DMS53 treated with DMSO at 0.1 percent for 48 hours (cell line): ENCODE results near the gene LRP1B.
"Not testable (repeated sequence)": the region's sequence is repeated elsewhere in the genome, so short reads cannot be mapped to it uniquely, and the experiment has no call there.

Source experiments
- DNase-seq: peaks from one replicate; lab custom pipeline; 2025; ENCODE audit not compliant: unreplicated experiment; lab: John Stamatoyannopoulos, UW

The LRP1B gene

DNA sequence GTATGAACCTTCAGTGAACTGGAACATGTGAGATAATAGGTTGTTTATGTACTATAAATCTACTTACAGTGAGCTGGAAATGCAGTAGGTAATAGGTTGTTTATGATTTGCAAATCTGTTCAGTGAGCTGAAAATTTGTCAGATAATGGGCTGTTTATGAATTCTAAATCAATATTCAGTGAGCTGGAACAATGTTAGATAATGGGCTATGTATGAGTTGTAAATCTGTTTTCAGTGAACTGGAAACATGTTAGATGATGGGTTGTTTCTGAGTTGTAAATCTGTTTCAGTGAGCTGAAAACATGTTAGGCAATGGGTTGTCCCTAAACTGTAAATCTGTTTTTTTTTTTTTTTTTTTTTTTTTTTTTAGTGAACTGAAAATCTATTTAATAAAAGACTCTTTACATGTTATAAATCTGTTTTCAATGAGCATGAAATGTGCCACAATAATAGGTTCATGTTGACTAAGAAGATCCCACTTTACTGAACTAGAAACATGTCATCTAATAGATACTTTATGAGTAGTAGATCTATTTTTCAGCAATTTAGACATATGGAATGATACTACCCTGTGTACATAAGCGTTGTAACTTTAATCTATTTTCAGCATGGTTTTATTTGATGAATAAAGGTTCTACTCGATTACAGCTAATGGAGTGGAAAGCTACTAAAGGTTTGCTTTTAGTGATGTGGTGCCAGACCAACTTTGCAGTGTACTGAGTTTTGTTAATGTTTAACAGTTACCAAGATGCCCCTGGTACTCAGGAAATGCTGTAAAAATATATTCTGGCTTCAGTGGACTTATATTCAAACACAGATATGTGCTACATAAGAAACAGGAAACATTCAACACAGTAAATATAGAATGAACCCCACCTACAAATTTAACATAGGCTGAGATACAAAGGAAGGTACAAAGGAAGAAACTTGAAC is 1471.8 kb downstream of the LRP1B start:
- DNase-seq: peak; percentile 18

DNA sequence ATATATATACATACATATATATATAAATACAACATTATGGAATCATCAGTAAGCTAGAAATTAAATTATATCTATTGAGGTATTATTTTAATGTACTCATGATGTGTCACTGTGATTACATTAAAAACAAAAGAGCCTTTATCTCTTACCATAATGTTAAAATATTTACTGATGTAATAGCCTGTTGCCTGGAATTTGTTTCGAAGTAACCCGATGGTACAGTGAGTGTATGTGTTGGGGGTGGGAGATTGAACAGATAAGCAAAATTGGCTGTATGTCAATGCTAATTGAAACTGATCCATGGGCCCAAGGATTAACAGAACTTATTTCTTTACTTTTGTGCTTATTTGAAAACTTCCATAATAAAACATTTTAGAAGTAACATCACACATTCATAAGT is 1473.2 kb downstream of the LRP1B start:
- no peak for DNase-seq

DNA sequence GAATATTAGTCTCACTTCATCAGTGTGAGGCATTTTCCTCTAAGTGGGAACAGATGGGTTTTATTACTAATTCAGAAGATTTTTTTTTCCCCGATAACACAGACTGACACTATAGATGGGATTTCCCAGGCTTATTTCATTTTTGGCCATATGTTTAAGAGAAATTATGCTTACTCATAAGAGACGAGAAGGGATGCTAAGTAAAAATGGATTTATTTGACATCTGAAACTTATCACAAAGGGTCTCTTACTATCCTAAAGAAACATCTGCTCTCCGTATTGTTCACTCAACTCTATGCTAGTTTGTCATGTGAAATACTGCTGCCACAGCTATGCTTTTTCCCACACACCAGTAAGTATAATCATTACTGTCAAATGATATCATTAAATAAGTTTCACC is 1476.3 kb downstream of the LRP1B start:
- no peak for DNase-seq

DNA sequence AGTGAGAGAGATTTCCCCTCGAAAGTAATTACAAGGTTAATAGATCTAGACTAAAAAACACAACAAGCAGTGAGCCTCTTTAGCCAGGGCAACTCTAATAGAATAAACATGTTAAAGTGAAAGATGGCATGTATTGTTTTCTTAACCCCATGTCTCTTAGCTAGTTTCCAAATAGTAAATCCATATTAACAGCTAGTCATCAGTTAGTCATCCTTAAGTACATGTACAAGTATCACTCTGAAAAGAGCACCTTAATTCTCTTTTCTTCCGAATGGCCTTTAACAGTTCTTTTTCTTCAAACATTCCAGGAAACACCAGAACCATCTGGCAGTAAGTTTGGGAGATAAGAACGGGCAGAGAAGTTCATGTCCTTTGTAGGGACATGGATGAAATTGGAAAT is 1480.0 kb downstream of the LRP1B start:
- no peak for DNase-seq

DNA sequence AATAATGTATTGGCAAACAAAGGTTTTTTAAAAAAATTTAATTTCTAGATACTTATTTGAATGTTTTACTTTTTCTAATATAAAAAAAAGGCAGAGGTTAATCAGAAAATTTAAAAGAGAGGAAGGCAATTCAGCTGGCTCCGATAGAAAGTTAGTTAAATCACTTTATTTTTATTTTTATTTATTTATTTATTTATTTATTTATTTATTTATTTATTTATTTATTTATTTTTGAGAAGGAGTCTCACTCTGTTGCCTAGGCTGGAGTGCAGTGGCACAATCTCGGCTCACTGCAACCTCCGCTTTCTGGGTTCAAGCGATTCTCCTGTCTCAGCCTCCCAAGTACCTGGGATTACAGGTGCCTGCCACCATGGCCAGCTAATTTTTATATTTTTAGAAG is 1480.7 kb downstream of the LRP1B start:
- DNase-seq: not testable (repeated sequence)

DNA sequence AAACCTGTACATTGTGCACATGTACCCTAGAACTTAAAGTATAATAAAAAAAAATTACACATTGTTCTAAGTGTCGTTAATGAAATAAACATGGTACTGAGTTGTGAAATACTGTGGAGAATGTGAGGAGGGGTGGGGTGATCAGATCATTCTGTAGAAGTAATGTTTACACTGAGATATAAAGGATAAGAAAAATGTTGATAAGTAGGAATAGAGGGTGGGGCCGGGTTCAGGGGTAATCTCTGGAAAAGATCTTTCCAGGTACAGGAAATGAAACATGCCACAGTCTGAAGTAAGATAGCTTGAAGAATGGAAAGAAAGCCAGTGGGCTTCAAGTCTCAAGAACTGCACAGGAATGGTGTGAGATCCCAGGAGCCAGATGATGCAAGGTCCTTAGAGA is 1482.4 kb downstream of the LRP1B start:
- DNase-seq: no peak

DNA sequence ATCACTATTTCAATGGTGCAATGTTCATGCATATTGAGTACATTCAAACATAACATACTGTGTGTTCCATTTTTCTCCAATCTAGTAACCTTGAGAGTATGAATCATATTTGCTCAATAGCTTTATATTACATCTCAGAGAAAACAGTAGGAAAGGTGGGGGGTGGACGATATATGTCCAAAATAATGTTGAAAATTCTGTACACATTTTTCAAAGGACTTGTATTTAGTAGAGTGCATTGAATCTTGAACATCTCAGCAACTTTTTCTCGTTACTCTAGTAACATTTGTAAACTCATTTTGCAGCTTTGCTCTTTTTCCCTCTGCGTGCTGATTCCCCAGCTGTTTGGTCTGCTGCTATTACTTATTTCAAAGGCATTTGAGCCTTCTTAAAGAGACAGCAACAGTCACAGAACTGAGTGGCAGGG is 1487.0 kb downstream of the LRP1B start:
- DNase-seq: no peak

DNA sequence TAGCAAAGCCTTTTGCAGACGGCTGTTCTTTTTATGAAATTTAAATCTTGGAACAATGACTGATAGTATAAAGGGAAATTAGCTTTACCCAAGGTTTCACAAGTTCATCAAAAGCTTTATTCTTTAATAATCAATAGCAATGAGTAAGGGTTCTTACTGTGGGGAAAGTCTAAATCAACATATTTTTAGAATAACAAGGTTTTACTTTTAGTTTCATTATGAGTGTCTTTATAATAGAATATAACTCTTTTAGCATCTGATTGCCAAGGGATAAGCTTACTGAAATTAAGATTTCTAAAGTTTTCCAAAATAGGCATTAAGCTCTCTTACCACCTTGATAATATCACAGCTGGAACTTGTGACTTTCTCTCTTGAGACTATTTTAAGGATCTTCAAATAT is 1489.7 kb downstream of the LRP1B start:
- DNase-seq: no peak

DNA sequence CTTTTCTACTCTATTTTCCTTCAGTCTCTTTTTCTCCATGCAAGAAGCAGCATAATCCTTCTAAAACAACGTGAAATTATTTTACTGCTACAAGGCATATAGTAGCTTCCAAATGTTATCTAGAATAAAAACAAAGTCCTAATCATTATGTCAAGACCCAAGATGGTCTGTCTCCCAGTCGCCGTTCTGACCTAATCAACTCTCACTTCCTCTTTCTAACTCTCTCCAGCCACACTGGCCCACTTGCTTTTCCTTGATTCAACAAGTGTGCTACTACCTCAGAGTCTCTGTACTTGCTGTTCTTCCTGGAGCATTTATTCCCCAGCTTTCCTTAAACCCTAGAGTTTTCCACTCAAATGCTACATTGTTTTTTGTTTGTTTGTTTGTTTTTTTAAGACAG is 1491.2 kb downstream of the LRP1B start:
- DNase-seq: no peak

DNA sequence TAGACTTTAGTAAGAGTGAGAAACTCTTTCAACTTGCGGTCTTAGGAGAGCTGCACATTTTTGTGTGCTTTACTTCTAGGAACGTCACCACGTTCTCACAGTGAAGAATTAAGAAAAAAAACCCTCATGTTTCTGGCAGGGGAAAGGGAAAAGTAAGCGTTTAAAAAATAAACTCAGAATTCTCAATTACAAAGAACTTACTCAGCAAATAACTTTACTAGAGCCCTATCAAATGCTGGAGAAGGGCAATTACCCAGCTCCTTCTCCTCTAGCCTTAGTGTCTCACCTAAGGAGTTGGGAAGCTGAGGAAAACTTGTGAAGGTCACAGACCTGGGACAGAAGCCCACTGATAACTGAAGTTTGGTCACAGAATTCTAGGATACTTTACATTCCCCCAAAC is 1500.3 kb downstream of the LRP1B start:
- no peak for DNase-seq

DNA sequence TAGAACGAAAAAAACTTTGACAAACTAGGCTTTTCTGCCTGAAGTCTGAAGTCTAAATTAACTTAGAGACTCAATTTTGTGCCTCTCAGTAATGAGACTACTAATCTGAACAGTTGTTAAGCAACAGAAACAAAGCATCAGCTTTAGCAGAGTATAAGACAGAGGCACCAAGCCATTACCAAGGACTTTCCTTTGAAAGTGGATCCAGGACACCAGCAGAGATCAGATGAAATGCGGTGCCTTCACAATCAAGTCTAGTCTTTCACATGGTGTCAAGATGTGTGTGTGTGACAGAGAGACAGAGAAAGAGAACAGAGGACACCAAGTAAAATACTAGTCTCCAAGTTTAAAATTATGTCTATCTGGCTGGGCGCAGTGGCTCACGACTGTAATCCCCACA is 1502.9 kb downstream of the LRP1B start:
- DNase-seq: no peak

DNA sequence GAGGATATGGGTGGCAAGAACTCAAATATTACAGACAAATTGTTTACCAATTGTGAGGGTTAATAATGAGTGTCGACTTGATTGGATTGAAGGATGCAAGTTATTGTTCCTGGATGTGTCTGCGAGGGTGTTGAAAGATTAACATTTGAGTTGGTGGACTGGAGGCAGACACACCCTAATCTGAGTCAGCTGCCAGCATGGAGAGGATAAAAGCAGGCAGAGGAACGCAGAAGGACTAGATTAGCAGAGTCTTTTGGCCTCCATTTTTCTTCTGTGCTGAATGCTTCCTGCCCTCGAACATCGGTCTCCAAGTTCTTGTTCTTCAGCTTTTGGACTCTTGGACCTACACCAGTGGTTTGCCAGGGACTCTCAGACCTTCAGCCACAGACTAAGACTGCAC is 1503.7 kb downstream of the LRP1B start:
- no peak for DNase-seq

DNA sequence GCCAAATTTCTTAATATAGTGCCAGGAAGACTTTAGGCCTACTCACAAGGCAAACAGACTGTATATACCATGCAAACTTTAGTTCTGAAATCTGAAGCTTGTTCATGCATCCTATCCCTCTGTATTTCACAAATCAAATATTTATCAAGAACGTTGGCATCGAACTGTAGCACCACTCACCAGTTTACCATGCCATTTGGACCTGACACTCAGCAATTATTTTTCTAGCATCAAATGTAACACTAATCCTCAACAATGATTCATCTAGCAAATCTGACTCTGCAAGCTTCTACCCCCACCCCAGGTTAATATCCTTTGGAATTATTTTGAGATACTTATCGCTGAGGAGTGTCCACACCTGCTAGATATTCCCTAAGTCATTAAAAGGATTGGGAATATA is 1506.6 kb downstream of the LRP1B start:
- DNase-seq: peak; percentile 47

DNA sequence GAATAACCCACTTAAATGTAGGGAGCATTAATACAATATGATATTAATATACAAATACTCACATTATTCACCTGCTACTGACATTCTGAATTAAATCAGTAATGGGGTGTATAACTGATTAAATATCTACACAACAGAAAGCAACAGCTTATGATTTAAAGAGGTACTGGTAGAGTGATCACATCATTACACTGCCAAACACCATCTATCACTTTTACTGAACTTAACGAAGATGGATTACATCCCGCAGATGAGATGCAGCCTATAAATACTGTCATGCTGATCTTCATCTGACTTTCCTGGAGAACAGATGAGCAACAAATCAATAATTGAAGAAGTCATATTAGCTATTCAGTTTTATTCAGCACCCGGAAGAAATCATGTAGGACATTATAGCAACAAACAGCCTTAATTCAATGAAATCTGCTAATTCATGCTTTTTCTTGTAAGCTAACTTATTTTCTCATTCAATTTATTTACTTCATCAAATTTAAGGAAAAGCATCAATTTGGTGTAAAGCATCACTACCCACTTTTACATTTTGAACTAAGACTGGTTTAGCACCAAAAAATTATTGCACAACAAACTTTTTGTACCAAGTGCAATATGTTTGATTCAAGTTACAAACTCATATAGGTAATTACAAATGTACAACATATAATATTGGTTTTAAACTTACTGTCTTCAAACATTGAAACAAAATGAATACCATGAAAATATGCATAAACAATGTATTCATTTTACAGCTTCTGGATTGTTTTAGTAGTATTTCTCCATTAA is 1509.0 kb downstream of the LRP1B start:
- no peak for DNase-seq

DNA sequence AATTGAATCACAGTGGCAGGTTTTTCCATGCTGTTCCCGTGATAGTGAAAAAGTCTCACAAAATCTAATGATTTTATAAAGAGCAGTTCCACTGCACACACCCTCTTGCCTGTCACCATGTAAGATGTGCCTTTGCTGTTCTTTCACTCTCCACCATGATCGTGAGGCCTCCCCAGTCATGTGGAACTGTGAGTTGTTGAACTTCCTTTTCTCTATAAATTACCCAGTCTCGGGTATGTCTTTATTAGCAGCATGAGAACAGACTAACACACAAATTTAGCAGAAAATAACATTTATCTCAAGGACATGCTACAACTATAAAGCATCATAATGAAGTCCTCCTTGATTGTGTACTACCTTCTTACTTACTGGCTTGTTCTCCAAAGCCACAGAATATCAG is 1526.0 kb downstream of the LRP1B start:
- no peak for DNase-seq

DNA sequence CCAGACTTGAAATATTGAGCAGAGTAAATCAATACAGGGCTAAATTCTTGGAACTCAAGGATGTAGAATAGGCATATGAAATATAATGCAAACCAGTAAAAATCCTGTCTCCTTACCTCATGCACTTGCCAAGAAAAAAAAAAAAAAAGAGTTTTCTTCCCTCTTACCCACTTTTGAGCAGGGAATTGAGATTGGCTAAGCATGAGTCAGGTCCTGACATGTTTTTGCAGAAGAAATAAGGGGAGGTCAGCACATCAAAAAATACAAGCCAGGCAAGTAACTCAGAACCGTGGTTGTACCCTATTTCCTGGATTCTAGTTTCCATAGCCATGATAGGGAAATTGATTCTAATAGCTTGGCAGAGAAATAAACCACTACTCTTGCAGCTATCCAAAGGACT is 1526.7 kb downstream of the LRP1B start:
- DNase-seq: no peak

DNA sequence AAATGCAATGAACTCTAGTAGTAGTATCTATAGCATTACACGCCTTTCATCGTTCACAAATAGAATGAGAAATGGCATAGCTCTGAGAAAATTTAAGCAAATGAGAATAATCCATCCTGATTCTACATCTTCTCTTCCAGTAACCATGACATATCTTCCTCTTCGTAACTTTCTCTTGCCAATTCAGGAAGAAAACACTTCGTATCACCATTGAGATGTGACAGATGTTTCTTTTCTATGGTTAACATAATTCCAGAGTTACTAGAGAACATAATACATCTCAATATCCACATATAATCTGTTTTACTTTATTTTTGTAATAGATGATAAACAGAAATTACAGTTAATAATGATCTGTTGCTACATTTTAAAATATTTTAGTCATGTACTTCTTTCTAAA is 1527.4 kb downstream of the LRP1B start:
- DNase-seq: no peak

DNA sequence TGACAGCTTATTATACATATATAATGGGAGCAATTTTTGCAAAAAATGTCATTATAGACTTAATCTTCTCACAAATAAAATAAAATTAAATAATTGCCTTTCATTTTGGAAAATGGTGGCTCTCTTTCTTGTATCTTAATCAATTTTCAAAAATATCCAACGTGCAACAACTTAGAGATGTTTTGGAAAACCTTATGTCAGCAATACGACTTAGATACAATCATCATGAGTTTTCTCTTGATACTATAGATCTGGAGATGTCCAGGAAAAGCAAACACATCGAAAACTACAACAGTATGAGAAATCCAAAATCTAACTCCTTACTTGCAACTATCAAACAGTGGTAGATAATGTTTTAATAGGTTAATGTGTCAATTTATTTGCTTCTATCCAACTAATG is 1529.0 kb downstream of the LRP1B start:
- DNase-seq: no peak

DNA sequence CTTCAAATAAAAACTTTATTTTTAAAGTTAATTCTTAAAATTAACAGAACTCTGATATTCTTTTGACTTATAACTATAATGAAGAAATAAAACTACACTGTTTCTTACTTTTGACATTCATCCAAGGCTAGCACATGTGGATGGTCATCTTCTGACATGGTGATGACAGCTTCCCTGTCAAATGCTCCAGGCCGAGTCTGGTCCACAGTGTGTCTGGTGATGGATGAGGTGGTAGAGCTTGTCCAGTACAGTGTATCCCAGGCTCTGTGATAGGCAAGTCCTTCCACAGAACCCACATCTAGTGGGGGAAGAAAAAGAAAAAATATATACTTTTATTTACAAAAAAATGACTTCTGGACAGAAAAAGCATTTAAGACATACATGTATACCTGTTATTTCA is 1529.5 kb downstream of the LRP1B start:
- DNase-seq: no peak

DNA sequence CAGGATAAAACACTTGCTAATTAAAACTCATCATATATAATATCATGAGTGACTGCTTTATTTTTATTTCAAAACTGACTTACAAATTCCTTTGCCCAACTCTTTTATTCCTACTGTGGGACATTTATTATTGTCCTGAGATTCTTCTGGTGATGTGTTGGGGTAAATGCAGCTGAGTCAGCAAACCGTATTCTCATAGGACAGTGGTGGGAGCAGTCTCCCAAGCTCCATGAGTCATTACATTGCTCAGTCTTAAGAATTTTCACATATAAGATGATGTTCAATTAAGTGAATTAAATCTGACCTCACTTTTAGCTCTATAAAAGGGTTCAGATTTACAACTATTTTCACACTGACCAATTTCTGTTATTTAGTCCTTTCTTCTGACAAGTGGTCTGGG is 1530.7 kb downstream of the LRP1B start:
- DNase-seq: no peak

DNA sequence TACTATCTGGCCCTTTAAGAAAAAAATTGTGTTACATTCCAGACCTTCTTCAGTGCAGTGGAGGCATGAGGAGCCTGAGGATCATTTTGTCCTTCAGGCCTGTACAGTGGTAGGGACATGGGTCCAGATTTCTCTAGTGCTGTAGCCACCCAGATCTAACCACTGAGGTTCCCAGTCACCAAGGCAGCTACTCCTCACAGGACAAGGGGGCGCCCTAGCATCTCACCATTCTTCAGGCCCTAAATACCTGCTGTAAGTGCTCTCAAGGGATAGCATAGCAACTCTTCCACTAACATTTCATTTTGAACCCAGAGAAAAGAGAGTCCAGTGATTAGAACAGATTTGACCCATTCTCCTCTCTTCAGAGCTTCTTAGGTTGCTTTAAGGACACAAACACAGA is 1533.0 kb downstream of the LRP1B start:
- DNase-seq: no peak

DNA sequence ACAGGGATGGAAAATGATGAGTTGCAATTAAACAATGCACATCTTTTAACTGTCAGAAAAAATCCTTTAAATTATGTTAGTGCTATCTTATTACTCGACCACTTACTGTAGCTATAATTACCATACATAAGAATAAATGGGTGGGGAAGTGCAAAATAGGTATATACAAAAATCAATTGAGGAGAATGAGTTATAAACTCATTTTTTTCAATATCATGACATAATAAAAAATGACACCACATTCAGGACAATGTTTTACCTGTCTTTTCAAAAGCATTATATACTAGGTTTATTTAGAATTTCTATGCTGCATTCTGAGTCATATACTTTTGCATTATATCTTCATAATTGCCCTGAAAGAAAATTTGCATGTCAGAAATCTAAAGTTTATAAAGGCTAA is 1533.6 kb downstream of the LRP1B start:
- no peak for DNase-seq
